HCT116 (cell line): ENCODE data around the gene FBXL5. TPM values are rescaled to one million over a fixed set of nuclear protein-coding genes. Genes with fewer than 3 reads are reported as not detected.

Experiments
- ATAC-seq: fragments of 200-7000 bp; cut with Tn5 transposase; 2 replicates; pipeline ENCODE4 v1.9.1; 2020; ENCODE audit warnings: mild to moderate bottlenecking, moderate library complexity
- BruUV-seq: library from RNA; stranded (reverse); fragments of 400-500 nt; replicated peaks from 2 replicates; lab custom pipeline; 2021; lab: Mats Ljungman, UMichigan
- CTCF ChIA-PET: fragments of 300-600 bp; sonication (Branson Sonifier 250); formaldehyde crosslinking; loops from one replicate; lab custom pipeline; 2021; ENCODE audit warnings: antibody characterized with exemption; lab: Charles Lee
- POLR2A ChIA-PET: fragments of 300-600, 350-600 bp; sonication (Branson Sonifier 250); formaldehyde crosslinking; loops from one replicate; lab custom pipeline; 2021; ENCODE audit warnings: antibody characterized with exemption; lab: Charles Lee
- RAD21 ChIA-PET, 2 experiments: fragments of 300-600 bp; sonication (Branson Sonifier 250); formaldehyde crosslinking; loops; one replicate each; lab custom pipeline; 2023; ENCODE audit warnings: low total read pairs in 2 of 2; ENCODE audit not compliant: uncharacterized antibody in 2 of 2, unreplicated experiment in 2 of 2, low non-redundant PET in 1 of 2; lab: Charles Lee
- DNase-seq: peaks from one replicate; pipeline ENCODE4 v3.0.0-alpha.2; 2010; ENCODE audit warnings: low read depth, low spot score
- H2AFZ ChIP-seq: fragments of 200-600 bp; shearing (Covaris generic), sonication (generic); 2 replicates; pipeline ENCODE4 v1.6.1; 2017; ENCODE audit warnings: low read depth, mixed run types, mixed read lengths, antibody characterized with exemption, low read length; ENCODE audit not compliant: poor library complexity, severe bottlenecking
- H3K27ac ChIP-seq: 2 replicates; pipeline ENCODE4 v1.5.1; 2012; ENCODE audit warnings: low read depth, low read length
- H3K27me3 ChIP-seq: fragments of 200-600 bp; sonication (generic); 2 replicates; pipeline ENCODE4 v1.6.1; 2016; ENCODE audit warnings: mixed run types, low read length, mixed read lengths; ENCODE audit not compliant: insufficient read depth
- H3K36me3 ChIP-seq, 2 experiments: fragments of 200-500 bp in 1 of 2; fragments of 200-600 bp in 1 of 2; sonication (Bioruptor generic) in 1 of 2; sonication (generic) in 1 of 2; 2 replicates each; pipeline versions ENCODE4 v1.5.1 to v1.6.1; 2014 to 2016; ENCODE audit warnings: low read length in 2 of 2, inconsistent platforms in 1 of 2, mixed read lengths in 1 of 2, mixed run types in 1 of 2; ENCODE audit not compliant: insufficient read depth in 2 of 2, control insufficient read depth in 1 of 2
- H3K4me1 ChIP-seq, 2 experiments: fragments of 200-600 bp in 1 of 2; sonication (generic) in 1 of 2; 2 replicates each; pipeline versions ENCODE4 v1.5.1 to v1.6.1; 2012 to 2017; ENCODE audit warnings: low read length in 2 of 2, inconsistent platforms in 1 of 2, mild to moderate bottlenecking in 1 of 2, mixed read lengths in 1 of 2, mixed run types in 1 of 2, moderate library complexity in 1 of 2; ENCODE audit not compliant: insufficient read depth in 2 of 2, control insufficient read depth in 1 of 2
- H3K4me2 ChIP-seq: fragments of 200-600 bp; sonication (generic); 2 replicates; pipeline ENCODE4 v1.6.1; 2017; ENCODE audit warnings: mixed run types, low read length, mixed read lengths
- H3K4me3 ChIP-seq, 2 experiments: fragments of 200-600 bp in 1 of 2; sonication (generic) in 1 of 2; replicated peaks in 1 of 2; 2 replicates each; pipeline ENCODE4 v1.5.1; 2011 to 2016; ENCODE audit warnings: low read length in 2 of 2, control low read depth in 1 of 2, low read depth in 1 of 2, mild to moderate bottlenecking in 1 of 2, mixed read lengths in 1 of 2, mixed run types in 1 of 2
- H3K79me2 ChIP-seq: fragments of 200-600 bp; sonication (generic); 2 replicates; pipeline ENCODE4 v1.6.1; 2017; ENCODE audit warnings: mild to moderate bottlenecking, mixed run types, low read length, moderate library complexity, mixed read lengths; ENCODE audit not compliant: insufficient read depth
- H3K9ac ChIP-seq: fragments of 200-600 bp; sonication (generic); 2 replicates; pipeline ENCODE4 v1.6.1; 2016; ENCODE audit warnings: low read length, mixed read lengths
- H3K9me2 ChIP-seq: fragments of 200-600 bp; sonication (generic), shearing (Covaris generic); 2 replicates; pipeline ENCODE4 v1.6.1; 2017; ENCODE audit warnings: mixed run types, mild to moderate bottlenecking, moderate library complexity; ENCODE audit not compliant: insufficient read depth
- H3K9me3 ChIP-seq, 2 experiments: fragments of 200-500 bp in 1 of 2; fragments of 200-600 bp in 1 of 2; sonication (Bioruptor generic) in 1 of 2; sonication (generic) in 1 of 2; 2 replicates each; pipeline ENCODE4 v1.6.1; 2014 to 2017; ENCODE audit warnings: low read length in 2 of 2, mixed read lengths in 2 of 2, inconsistent platforms in 1 of 2, low read depth in 1 of 2, mild to moderate bottlenecking in 1 of 2, mixed run types in 1 of 2, moderate library complexity in 1 of 2; ENCODE audit not compliant: control insufficient read depth in 1 of 2, insufficient read depth in 1 of 2
- H4K20me1 ChIP-seq: fragments of 200-600 bp; sonication (generic), shearing (Covaris generic); 2 replicates; pipeline ENCODE4 v1.6.1; 2017; ENCODE audit warnings: mixed run types, mild to moderate bottlenecking, moderate library complexity; ENCODE audit not compliant: insufficient read depth
- ATF3 ChIP-seq: IDR thresholded peaks from 2 replicates; pipeline ENCODE4 v1.6.1; 2012
- ELF1 ChIP-seq: IDR thresholded peaks from 2 replicates; pipeline ENCODE4 v1.6.1; 2012; ENCODE audit warnings: low read depth, borderline replicate concordance
- EZH2 ChIP-seq: fragments of 200-600 bp; sonication (generic); IDR thresholded peaks from 2 replicates; pipeline ENCODE4 v1.6.1; 2017; ENCODE audit warnings: antibody characterized with exemption, mixed run types
- JUND ChIP-seq: IDR thresholded peaks from 2 replicates; pipeline ENCODE4 v1.6.1; 2012
- MAX ChIP-seq: IDR thresholded peaks from 2 replicates; pipeline ENCODE4 v1.6.1; 2012
- POLR2AphosphoS5 ChIP-seq: IDR thresholded peaks from 2 replicates; pipeline ENCODE4 v1.6.1; 2011; ENCODE audit warnings: mild to moderate bottlenecking, low read depth, low read length, moderate library complexity
- SIN3A ChIP-seq: IDR thresholded peaks from 2 replicates; pipeline ENCODE4 v1.6.1; 2012; ENCODE audit warnings: low read depth
- SRF ChIP-seq: IDR thresholded peaks from 2 replicates; pipeline ENCODE4 v1.6.1; 2012; ENCODE audit warnings: low read depth
- TCF7L2 ChIP-seq: IDR thresholded peaks from 2 replicates; pipeline ENCODE4 v1.7.0; 2011; ENCODE audit warnings: borderline replicate concordance, inconsistent platforms; ENCODE audit not compliant: insufficient read depth, insufficient read length; ENCODE audit errors: extremely low read depth
- ZBTB33 ChIP-seq: IDR thresholded peaks from 2 replicates; pipeline ENCODE4 v1.6.1; 2011; ENCODE audit warnings: mild to moderate bottlenecking, low read length, moderate library complexity; ENCODE audit not compliant: insufficient replicate concordance; ENCODE audit errors: extremely low read depth
- ZNF274 ChIP-seq: fragments of 200-500 bp; sonication (Bioruptor generic); IDR thresholded peaks from 2 replicates; pipeline ENCODE4 v1.6.1; 2014; ENCODE audit warnings: mild to moderate bottlenecking, low read depth, low read length, inconsistent platforms
- intact Hi-C: fragments of 100-400 bp; cut with micrococcal nuclease; formaldehyde crosslinking; loops from 2 replicates; pipeline ENCODE4 v1.10.0; 2022
- total RNA-seq: library from RNA; stranded (reverse); gene quantifications from one replicate; pipeline ENCODE4 v1.2.1, GENCODE V29; 2021; ENCODE audit not compliant: unreplicated experiment
- TF ChIP-seq, protein P1 (sequence below): IDR thresholded peaks from 2 replicates; pipeline ENCODE4 v1.6.1; 2012; ENCODE audit warnings: low read depth

The FBXL5 gene
- total RNA-seq, 1 experiment from 2014 or later = 20.6 TPM

- no peaks in the 10 kb centered on the region for H3K36me3 ChIP-seq
- no peak overlapping the region for H3K27ac ChIP-seq
- no peak overlapping the region for H2AFZ ChIP-seq
- CTCF ChIA-PET = interaction anchor here (1.4 kb wide), 1 partner anchor 169 kb away, joined by 7 read pairs; no protein-coding TSS in a partner anchor
- ATAC-seq = no peak
- no peak overlapping the region for H3K9ac ChIP-seq
- POLR2A ChIA-PET = no interaction called here
- intact Hi-C loops = no loop called here
- no peaks in the 10 kb centered on the region for H3K9me3 ChIP-seq
- H3K27me3 ChIP-seq = no peaks in the 10 kb centered on the region
- H3K4me2 ChIP-seq = no peak overlapping the region
- no peak for DNase-seq
- H3K79me2 ChIP-seq = peaks cover 81% of the 10 kb centered on the region
- no peaks in the 10 kb centered on the region for H3K9me2 ChIP-seq
- H3K4me3 ChIP-seq = no peak overlapping the region
- no TSS peak for BruUV-seq
- TF ChIP-seq POLR2AphosphoS5 (no peak), MAX (no peak), ZBTB33 (no peak), SIN3A (no peak), SRF (no peak), EZH2 (no peak)
- peaks cover 5 to 11% of the 10 kb centered on the region in 2 experiments for H3K4me1 ChIP-seq
- no peaks in the 10 kb centered on the region for H4K20me1 ChIP-seq
- RAD21 ChIA-PET = no interaction called here
These were observed 6.6 kb downstream of the FBXL5 start for GRCh38 chr4:15648600-15648999.

- Histone ChIP-seq H3K27me3 (no peaks in the 10 kb centered on the region), H3K4me3 (no peak overlapping the region), H3K36me3 (peaks cover 2 to 12% of the 10 kb centered on the region in 2 experiments; a peak in 1 of 4 replicates), H3K9me2 (no peaks in the 10 kb centered on the region), H3K79me2 (peaks cover 9% of the 10 kb centered on the region), H3K9me3 (no peaks in the 10 kb centered on the region), H2AFZ (no peak overlapping the region), H3K4me1 (no peaks in the 10 kb centered on the region), H3K4me2 (no peak overlapping the region), H3K9ac (no peak overlapping the region), H3K27ac (no peak overlapping the region), H4K20me1 (no peaks in the 10 kb centered on the region; the same call in 1 of the 2 replicates)
- POLR2A ChIA-PET = no interaction called here
- DNase-seq (no peak), ATAC-seq (no peak)
- CTCF ChIA-PET = no interaction called here
- intact Hi-C loops = no loop called here
- no TSS peak for BruUV-seq
- RAD21 ChIA-PET = interaction anchor here in 1 of 2 experiments (0.6 kb wide), 1 partner anchor 12 kb away, joined by 3 read pairs; no protein-coding TSS in a partner anchor
- TF ChIP-seq TCF7L2 = no peak
- TF ChIP-seq JUND = no peak
- no peak for TF ChIP-seq ZNF274
- TF ChIP-seq EZH2 = no peak
- TF ChIP-seq ELF1 = no peak
- no peak for TF ChIP-seq ATF3
- TF ChIP-seq ZBTB33 = no peak
- TF ChIP-seq, protein P1, sequence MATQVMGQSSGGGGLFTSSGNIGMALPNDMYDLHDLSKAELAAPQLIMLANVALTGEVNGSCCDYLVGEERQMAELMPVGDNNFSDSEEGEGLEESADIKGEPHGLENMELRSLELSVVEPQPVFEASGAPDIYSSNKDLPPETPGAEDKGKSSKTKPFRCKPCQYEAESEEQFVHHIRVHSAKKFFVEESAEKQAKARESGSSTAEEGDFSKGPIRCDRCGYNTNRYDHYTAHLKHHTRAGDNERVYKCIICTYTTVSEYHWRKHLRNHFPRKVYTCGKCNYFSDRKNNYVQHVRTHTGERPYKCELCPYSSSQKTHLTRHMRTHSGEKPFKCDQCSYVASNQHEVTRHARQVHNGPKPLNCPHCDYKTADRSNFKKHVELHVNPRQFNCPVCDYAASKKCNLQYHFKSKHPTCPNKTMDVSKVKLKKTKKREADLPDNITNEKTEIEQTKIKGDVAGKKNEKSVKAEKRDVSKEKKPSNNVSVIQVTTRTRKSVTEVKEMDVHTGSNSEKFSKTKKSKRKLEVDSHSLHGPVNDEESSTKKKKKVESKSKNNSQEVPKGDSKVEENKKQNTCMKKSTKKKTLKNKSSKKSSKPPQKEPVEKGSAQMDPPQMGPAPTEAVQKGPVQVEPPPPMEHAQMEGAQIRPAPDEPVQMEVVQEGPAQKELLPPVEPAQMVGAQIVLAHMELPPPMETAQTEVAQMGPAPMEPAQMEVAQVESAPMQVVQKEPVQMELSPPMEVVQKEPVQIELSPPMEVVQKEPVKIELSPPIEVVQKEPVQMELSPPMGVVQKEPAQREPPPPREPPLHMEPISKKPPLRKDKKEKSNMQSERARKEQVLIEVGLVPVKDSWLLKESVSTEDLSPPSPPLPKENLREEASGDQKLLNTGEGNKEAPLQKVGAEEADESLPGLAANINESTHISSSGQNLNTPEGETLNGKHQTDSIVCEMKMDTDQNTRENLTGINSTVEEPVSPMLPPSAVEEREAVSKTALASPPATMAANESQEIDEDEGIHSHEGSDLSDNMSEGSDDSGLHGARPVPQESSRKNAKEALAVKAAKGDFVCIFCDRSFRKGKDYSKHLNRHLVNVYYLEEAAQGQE = no peak
These were observed 16.7 kb downstream of the FBXL5 start for GRCh38 chr4:15638418-15638817.
